Breast epithelium (tissue), 3 donors: Measurements from ENCODE around the gene CTU1.

Source experiments
- POLR2A ChIP-seq: fragments of 450-650 bp; IDR thresholded peaks from one replicate; pipeline ENCODE4 v1.6.1; 2016; ENCODE audit warnings: antibody characterized with exemption, mild to moderate bottlenecking, moderate library complexity
- TF ChIP-seq, protein P1 (sequence below), 3 donors: fragments of 450-650 bp; IDR thresholded peaks; one replicate each; pipeline ENCODE4 v1.5.1; 2016 to 2017; ENCODE audit warnings: antibody characterized with exemption in 3 of 3, mild to moderate bottlenecking in 3 of 3, moderate library complexity in 3 of 3

- TF ChIP-seq POLR2A, result no peak
- TF ChIP-seq, protein P1, sequence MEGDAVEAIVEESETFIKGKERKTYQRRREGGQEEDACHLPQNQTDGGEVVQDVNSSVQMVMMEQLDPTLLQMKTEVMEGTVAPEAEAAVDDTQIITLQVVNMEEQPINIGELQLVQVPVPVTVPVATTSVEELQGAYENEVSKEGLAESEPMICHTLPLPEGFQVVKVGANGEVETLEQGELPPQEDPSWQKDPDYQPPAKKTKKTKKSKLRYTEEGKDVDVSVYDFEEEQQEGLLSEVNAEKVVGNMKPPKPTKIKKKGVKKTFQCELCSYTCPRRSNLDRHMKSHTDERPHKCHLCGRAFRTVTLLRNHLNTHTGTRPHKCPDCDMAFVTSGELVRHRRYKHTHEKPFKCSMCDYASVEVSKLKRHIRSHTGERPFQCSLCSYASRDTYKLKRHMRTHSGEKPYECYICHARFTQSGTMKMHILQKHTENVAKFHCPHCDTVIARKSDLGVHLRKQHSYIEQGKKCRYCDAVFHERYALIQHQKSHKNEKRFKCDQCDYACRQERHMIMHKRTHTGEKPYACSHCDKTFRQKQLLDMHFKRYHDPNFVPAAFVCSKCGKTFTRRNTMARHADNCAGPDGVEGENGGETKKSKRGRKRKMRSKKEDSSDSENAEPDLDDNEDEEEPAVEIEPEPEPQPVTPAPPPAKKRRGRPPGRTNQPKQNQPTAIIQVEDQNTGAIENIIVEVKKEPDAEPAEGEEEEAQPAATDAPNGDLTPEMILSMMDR (IDR thresholded peaks at IDR 0.05), result no peak
Measured at GRCh38 chr19:51128227-51128626, 20.0 kb upstream of the CTU1 start.
